HG03280 (cell line): Measurements from ENCODE around the gene LRRC26.

Source experiments
- ATAC-seq: cut with Tn5 transposase; IDR thresholded peaks from one replicate; pipeline ENCODE4 v1.9.1; 2021; ENCODE audit warnings: mild to moderate bottlenecking, moderate library complexity; ENCODE audit not compliant: unreplicated experiment

The LRRC26 gene

GRCh38 chr9:137168904-137169856 is 671 bp downstream of the LRRC26 start:
- no peak for ATAC-seq

GRCh38 chr9:137168573-137168903 is 1.3 kb downstream of the LRRC26 start:
- no peak for ATAC-seq

GRCh38 chr9:137167747-137168572 is 1.9 kb downstream of the LRRC26 start:
- ATAC-seq = no peak

GRCh38 chr9:137167277-137167746 is 2.5 kb downstream of the LRRC26 start:
- no peak for ATAC-seq

- no peak for ATAC-seq
Measured at GRCh38 chr9:137166380-137167229, 3.2 kb downstream of the LRRC26 start.

GRCh38 chr9:137165250-137165836 is 4.5 kb downstream of the LRRC26 start:
- no peak for ATAC-seq

GRCh38 chr9:137164370-137165249 is 5.2 kb downstream of the LRRC26 start:
- no peak for ATAC-seq

GRCh38 chr9:137163805-137164204 is 6.0 kb downstream of the LRRC26 start:
- no peak for ATAC-seq

- ATAC-seq = no peak
Measured at GRCh38 chr9:137163365-137163715, 6.5 kb downstream of the LRRC26 start.

GRCh38 chr9:137162505-137163364 is 7.1 kb downstream of the LRRC26 start:
- no peak for ATAC-seq

- ATAC-seq = no peak
Measured at GRCh38 chr9:137161558-137162486, 8.0 kb downstream of the LRRC26 start.

- ATAC-seq = no peak
Measured at GRCh38 chr9:137160716-137161557, 8.9 kb downstream of the LRRC26 start.

- ATAC-seq = no peak
Measured at GRCh38 chr9:137160054-137160425, 9.8 kb downstream of the LRRC26 start.

GRCh38 chr9:137159105-137160053 is 10.5 kb downstream of the LRRC26 start:
- no peak for ATAC-seq

GRCh38 chr9:137158625-137159024 is 11.2 kb downstream of the LRRC26 start:
- ATAC-seq = no peak
